ENCODE data around the gene CAVIN4.

DNA sequence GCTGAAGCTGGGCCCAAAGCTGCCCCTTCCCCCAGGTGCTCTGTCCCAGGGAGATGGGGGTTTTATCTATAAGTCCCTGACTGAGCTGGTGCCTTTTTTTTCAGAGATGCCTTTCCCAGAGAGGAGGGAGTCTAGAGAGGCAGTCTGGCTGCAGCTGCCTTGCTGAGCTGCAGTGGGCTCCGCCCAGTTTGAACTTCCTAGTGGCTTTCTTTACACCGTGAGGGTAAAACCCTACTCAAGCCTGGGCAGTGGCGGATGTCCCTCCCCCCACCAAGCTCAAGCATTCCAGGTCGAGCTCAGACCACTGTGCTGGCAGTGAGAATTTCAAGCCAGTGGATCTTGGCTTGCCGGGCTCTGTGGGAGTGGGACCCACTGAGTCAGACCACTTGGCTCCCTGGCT, 41.3 kb downstream of the CAVIN4 start:
- TF ChIP-seq, protein P1, sequence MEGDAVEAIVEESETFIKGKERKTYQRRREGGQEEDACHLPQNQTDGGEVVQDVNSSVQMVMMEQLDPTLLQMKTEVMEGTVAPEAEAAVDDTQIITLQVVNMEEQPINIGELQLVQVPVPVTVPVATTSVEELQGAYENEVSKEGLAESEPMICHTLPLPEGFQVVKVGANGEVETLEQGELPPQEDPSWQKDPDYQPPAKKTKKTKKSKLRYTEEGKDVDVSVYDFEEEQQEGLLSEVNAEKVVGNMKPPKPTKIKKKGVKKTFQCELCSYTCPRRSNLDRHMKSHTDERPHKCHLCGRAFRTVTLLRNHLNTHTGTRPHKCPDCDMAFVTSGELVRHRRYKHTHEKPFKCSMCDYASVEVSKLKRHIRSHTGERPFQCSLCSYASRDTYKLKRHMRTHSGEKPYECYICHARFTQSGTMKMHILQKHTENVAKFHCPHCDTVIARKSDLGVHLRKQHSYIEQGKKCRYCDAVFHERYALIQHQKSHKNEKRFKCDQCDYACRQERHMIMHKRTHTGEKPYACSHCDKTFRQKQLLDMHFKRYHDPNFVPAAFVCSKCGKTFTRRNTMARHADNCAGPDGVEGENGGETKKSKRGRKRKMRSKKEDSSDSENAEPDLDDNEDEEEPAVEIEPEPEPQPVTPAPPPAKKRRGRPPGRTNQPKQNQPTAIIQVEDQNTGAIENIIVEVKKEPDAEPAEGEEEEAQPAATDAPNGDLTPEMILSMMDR (IDR thresholded peaks at IDR 0.05; ENCODE audit: low read depth, low read length) = no peak
- no peak for TF ChIP-seq EZH2phosphoT487 (IDR thresholded peaks at IDR 0.05; ENCODE audit: low read depth)
